ENCODE measurements around the gene CLIC1. TPM values are rescaled to one million over a fixed set of nuclear protein-coding genes. Genes with fewer than 3 reads are reported as not detected.

The CLIC1 gene
- total RNA-seq, 1 donor from 2014 or later: 281 TPM

GRCh38 chr6:31687860-31688693 is 48.3 kb downstream of the CLIC1 start:
- DNase-seq (ENCODE audit: low spot score in 2 of 2): no peak
- no peaks in the 10 kb centered on the region for H3K4me1 ChIP-seq
- no peak for TF ChIP-seq CTCF (IDR thresholded peaks at IDR 0.05)
- intact Hi-C loops (cut with DNase I): no loop called here
- no peak overlapping the region for H3K27ac ChIP-seq
- H3K36me3 ChIP-seq: peaks cover 62 to 72% of the 10 kb centered on the region in 2 donors
- no peaks in the 10 kb centered on the region for H3K9me3 ChIP-seq
- H3K27me3 ChIP-seq: no peaks in the 10 kb centered on the region
- no peak overlapping the region for H3K4me3 ChIP-seq

GRCh38 chr6:31687321-31687720 is 49.0 kb downstream of the CLIC1 start:
- H3K4me1 ChIP-seq: no peaks in the 10 kb centered on the region
- no peak overlapping the region for H3K27ac ChIP-seq
- no peak overlapping the region for H3K4me3 ChIP-seq
- no peaks in the 10 kb centered on the region for H3K9me3 ChIP-seq
- TF ChIP-seq CTCF (IDR thresholded peaks at IDR 0.05): no peak
- peaks cover 54 to 64% of the 10 kb centered on the region in 2 donors for H3K36me3 ChIP-seq
- no peaks in the 10 kb centered on the region for H3K27me3 ChIP-seq
- DNase-seq (ENCODE audit: low spot score in 2 of 2): no peak
- intact Hi-C loops (cut with DNase I): no loop called here

DNA sequence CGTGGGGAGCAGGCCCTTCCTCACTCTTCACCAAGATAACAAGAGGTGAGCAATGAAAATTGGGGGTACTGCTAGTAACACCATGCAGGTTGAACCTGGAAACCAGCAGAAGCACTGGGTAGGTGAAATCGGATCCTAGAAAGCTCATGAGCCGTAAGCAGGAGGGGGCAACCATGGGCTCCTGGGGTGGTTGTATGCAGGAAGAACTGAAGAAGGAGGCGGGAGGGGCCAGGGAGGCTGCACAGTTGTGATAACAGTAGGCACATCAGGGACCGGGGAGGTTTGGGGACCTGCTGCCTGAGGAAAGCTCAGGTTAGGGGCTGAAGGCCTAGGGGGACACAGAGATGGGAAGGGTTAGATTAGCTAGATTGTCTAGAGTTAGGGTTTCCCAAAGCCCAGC is 49.8 kb downstream of the CLIC1 start:
- Histone ChIP-seq H3K36me3 (peaks cover 46 to 57% of the 10 kb centered on the region in 2 donors), H3K4me3 (no peak overlapping the region), H3K4me1 (peaks cover 0 to 2% of the 10 kb centered on the region in 2 donors), H3K9me3 (no peaks in the 10 kb centered on the region), H3K27me3 (no peaks in the 10 kb centered on the region), H3K27ac (no peak overlapping the region)
- TF ChIP-seq CTCF (IDR thresholded peaks at IDR 0.05): no peak
- intact Hi-C loops (cut with DNase I): no loop called here
- no peak for DNase-seq (ENCODE audit: low spot score in 2 of 2)

- Histone ChIP-seq H3K36me3 (peaks cover 18 to 28% of the 10 kb centered on the region in 2 donors), H3K4me3 (no peak overlapping the region), H3K9me3 (no peaks in the 10 kb centered on the region), H3K4me1 (peaks cover 2 to 5% of the 10 kb centered on the region in 2 donors), H3K27me3 (no peaks in the 10 kb centered on the region), H3K27ac (no peak overlapping the region)
- intact Hi-C loops (cut with DNase I): loop anchor here (5.0 kb wide), 2 partner anchors 89 to 269 kb away; no protein-coding TSS in a partner anchor
- DNase-seq (ENCODE audit: low spot score in 2 of 2): no peak
- no peak for TF ChIP-seq CTCF (IDR thresholded peaks at IDR 0.05)
Observed at GRCh38 chr6:31683591-31683990, 52.7 kb downstream of the CLIC1 start.

GRCh38 chr6:31681135-31681671 is 55.1 kb downstream of the CLIC1 start:
- no peak for DNase-seq (ENCODE audit: low spot score in 2 of 2)
- H3K4me1 ChIP-seq: peaks cover 2 to 5% of the 10 kb centered on the region in 2 donors
- H3K27me3 ChIP-seq: no peaks in the 10 kb centered on the region
- no peaks in the 10 kb centered on the region for H3K9me3 ChIP-seq
- intact Hi-C loops (cut with DNase I): loop anchor here (2.0 to 5.0 kb wide), 4 partner anchors 48 to 271 kb away; partner anchors contain the start of genes DDAH2 and NEU1
- peak overlapping the region; percentile 62 to 64 for H3K27ac ChIP-seq
- TF ChIP-seq CTCF (IDR thresholded peaks at IDR 0.05): peak in 2 of 3 experiments; percentile 19 to 24
- H3K4me3 ChIP-seq: peak overlapping the region; percentile 62 to 86
- H3K36me3 ChIP-seq: peaks cover 0 to 4% of the 10 kb centered on the region in 2 donors

Other genes starting within 250 kb of the CLIC1 start
- gene MICB, start 238.4 kb downstream of the CLIC1 start, total RNA-seq: 0.11 TPM
- gene MCCD1, start 207.6 kb downstream of the CLIC1 start, total RNA-seq: not detected
- 134 TPM for gene DDX39B, start 194.5 kb downstream of the CLIC1 start, total RNA-seq
- not detected for gene ATP6V1G2, start 189.9 kb downstream of the CLIC1 start, total RNA-seq
- gene NFKBIL1, start 188.9 kb downstream of the CLIC1 start, total RNA-seq: 71.5 TPM
- not detected for gene LTA, start 164.2 kb downstream of the CLIC1 start, total RNA-seq
- gene TNF, start 161.0 kb downstream of the CLIC1 start, total RNA-seq: 11.5 TPM
- not detected for gene LTB, start 154.1 kb downstream of the CLIC1 start, total RNA-seq
- gene LST1, start 150.3 kb downstream of the CLIC1 start, total RNA-seq: 21.4 TPM
- not detected for gene NCR3, start 143.5 kb downstream of the CLIC1 start, total RNA-seq
- gene AIF1, start 121.3 kb downstream of the CLIC1 start, total RNA-seq: 1.7 TPM
- 171 TPM for gene PRRC2A, start 115.8 kb downstream of the CLIC1 start, total RNA-seq
- gene BAG6, start 83.9 kb downstream of the CLIC1 start, total RNA-seq: 255 TPM
- not detected for gene APOM, start 80.6 kb downstream of the CLIC1 start, total RNA-seq
- 20.9 TPM for gene C6orf47, start 75.8 kb downstream of the CLIC1 start, total RNA-seq
- gene GPANK1, start 71.5 kb downstream of the CLIC1 start, total RNA-seq: 9.8 TPM
- gene CSNK2B, start 70.5 kb downstream of the CLIC1 start, total RNA-seq: 148 TPM
- 24.1 TPM for gene LY6G5B, start 66.6 kb downstream of the CLIC1 start, total RNA-seq
- 0.96 TPM for gene LY6G5C, start 55.5 kb downstream of the CLIC1 start, total RNA-seq
- 28.0 TPM for gene ABHD16A, start 33.2 kb downstream of the CLIC1 start, total RNA-seq
- not detected for gene LY6G6F, start 29.7 kb downstream of the CLIC1 start, total RNA-seq
- gene LY6G6D, start 21.2 kb downstream of the CLIC1 start, total RNA-seq: not detected
- gene LY6G6C, start 14.8 kb downstream of the CLIC1 start, total RNA-seq: not detected
- not detected for gene MPIG6B, start 13.2 kb downstream of the CLIC1 start, total RNA-seq
- 150 TPM for gene DDAH2, start 7.2 kb downstream of the CLIC1 start, total RNA-seq
- gene MSH5, start 3.5 kb upstream of the CLIC1 start, total RNA-seq: 17.7 TPM
- not detected for gene SAPCD1, start 26.1 kb upstream of the CLIC1 start, total RNA-seq
- not detected for gene VWA7, start 40.8 kb upstream of the CLIC1 start, total RNA-seq
- 48.3 TPM for gene VARS1, start 59.2 kb upstream of the CLIC1 start, total RNA-seq
- gene LSM2, start 70.4 kb upstream of the CLIC1 start, total RNA-seq: 61.3 TPM
- not detected for gene HSPA1L, start 78.8 kb upstream of the CLIC1 start, total RNA-seq
- 288 TPM for gene HSPA1A, start 79.0 kb upstream of the CLIC1 start, total RNA-seq
- 613 TPM for gene HSPA1B, start 91.2 kb upstream of the CLIC1 start, total RNA-seq
- gene NEU1, start 126.3 kb upstream of the CLIC1 start, total RNA-seq: 21.6 TPM
- gene SLC44A4, start 142.5 kb upstream of the CLIC1 start, total RNA-seq: not detected
- gene EHMT2, start 161.2 kb upstream of the CLIC1 start, total RNA-seq: 39.5 TPM
- 7.3 TPM for gene ZBTB12, start 165.6 kb upstream of the CLIC1 start, total RNA-seq
- 18.6 TPM for gene C2, start 191.2 kb upstream of the CLIC1 start, total RNA-seq
- 132 TPM for gene CFB, start 209.6 kb upstream of the CLIC1 start, total RNA-seq
- gene NELFE, start 222.4 kb upstream of the CLIC1 start, total RNA-seq: 208 TPM
- gene SKIC2, start 222.6 kb upstream of the CLIC1 start, total RNA-seq: 77.4 TPM
- gene DXO, start 235.6 kb upstream of the CLIC1 start, total RNA-seq: 18.0 TPM
- 147 TPM for gene C4A, start 245.5 kb upstream of the CLIC1 start, total RNA-seq

All from ascending aorta (tissue), 2 donors.